GM23338 (cell line): ENCODE measurements around the gene ACVR1C.

ENCODE experiments used
- CREB1 ChIP-seq: fragments of 250-450 bp; sonication (Bioruptor Pico); IDR thresholded peaks from 2 replicates; pipeline ENCODE4 v1.5.0; 2020; ENCODE audit warnings: low read depth, mild to moderate bottlenecking, moderate library complexity
- EZH2 ChIP-seq: fragments of 200-600 bp; sonication (generic); IDR thresholded peaks from one replicate; pipeline ENCODE4 v1.8.0; 2017; ENCODE audit warnings: antibody characterized with exemption, mild to moderate bottlenecking, low read depth; ENCODE audit not compliant: unreplicated experiment
- EZH2phosphoT487 ChIP-seq: fragments of 200-600 bp; sonication (generic); IDR thresholded peaks from one replicate; pipeline ENCODE4 v1.8.1; 2018; ENCODE audit warnings: antibody characterized with exemption; ENCODE audit not compliant: unreplicated experiment
- JUNB ChIP-seq: IDR thresholded peaks from one replicate; pipeline ENCODE4 v1.6.1; 2016; ENCODE audit warnings: antibody characterized with exemption; ENCODE audit not compliant: unreplicated experiment
- NANOG ChIP-seq: IDR thresholded peaks from 2 replicates; pipeline ENCODE4 v1.6.1; 2016; ENCODE audit warnings: antibody characterized with exemption, borderline replicate concordance
- POLR2AphosphoS5 ChIP-seq: IDR thresholded peaks from 2 replicates; pipeline ENCODE4 v1.6.1; 2016; ENCODE audit warnings: antibody characterized with exemption, low read depth
- STAT1 ChIP-seq: IDR thresholded peaks from one replicate; pipeline ENCODE4 v1.6.1; 2016; ENCODE audit warnings: antibody characterized with exemption; ENCODE audit not compliant: unreplicated experiment
- ZNF114 ChIP-seq: fragments of 250-450 bp; sonication (Bioruptor Pico); IDR thresholded peaks from 2 replicates; pipeline ENCODE4 v1.5.0; 2020; ENCODE audit warnings: mild to moderate bottlenecking, moderate library complexity
- ZNF331 ChIP-seq: fragments of 250-450 bp; sonication (Bioruptor Pico); IDR thresholded peaks from 2 replicates; pipeline ENCODE4 v1.5.0; 2020; ENCODE audit warnings: low read depth, mild to moderate bottlenecking, moderate library complexity
- TF ChIP-seq, protein P1 (sequence below), 2 experiments: fragments of 200-600 bp in 1 of 2; sonication (generic) in 1 of 2; conservative IDR thresholded peaks; 2 replicates each; pipeline versions ENCODE4 v1.5.1 to v1.6.1; 2016 to 2017; ENCODE audit warnings: antibody characterized with exemption in 2 of 2, low read depth in 2 of 2, mild to moderate bottlenecking in 2 of 2, moderate library complexity in 1 of 2
- TF ChIP-seq, protein P2 (sequence below): IDR thresholded peaks from one replicate; pipeline ENCODE4 v1.6.1; 2018; ENCODE audit warnings: antibody characterized with exemption; ENCODE audit not compliant: unreplicated experiment
- TF ChIP-seq, protein P3 (sequence below): fragments of 250-450 bp; sonication (Bioruptor Pico); IDR thresholded peaks from 2 replicates; pipeline ENCODE4 v1.5.0; 2020; ENCODE audit warnings: mild to moderate bottlenecking, moderate library complexity
- TF ChIP-seq, protein P4 (sequence below): IDR thresholded peaks from 2 replicates; pipeline ENCODE4 v1.6.1; 2016; ENCODE audit warnings: antibody characterized with exemption

DNA sequence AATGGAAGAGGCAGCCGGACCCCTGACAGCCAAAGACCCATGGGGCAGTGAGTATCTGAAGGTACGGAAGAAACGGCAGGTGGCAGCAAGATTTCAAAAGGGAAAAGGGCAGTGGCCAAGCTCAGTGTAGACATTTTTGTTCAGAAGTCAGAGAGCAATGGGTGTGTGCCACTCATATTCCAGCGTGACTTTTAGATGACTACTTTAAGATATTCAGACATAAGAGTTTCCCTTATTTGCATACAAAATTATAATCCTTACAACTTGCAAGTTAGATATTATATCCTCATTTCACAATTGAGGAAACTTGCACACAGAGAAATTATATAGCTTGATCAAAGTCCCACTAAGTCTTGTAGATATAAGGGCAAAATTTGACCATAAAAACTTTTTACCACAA is 124.0 kb downstream of the ACVR1C start:
- TF ChIP-seq, protein P1, sequence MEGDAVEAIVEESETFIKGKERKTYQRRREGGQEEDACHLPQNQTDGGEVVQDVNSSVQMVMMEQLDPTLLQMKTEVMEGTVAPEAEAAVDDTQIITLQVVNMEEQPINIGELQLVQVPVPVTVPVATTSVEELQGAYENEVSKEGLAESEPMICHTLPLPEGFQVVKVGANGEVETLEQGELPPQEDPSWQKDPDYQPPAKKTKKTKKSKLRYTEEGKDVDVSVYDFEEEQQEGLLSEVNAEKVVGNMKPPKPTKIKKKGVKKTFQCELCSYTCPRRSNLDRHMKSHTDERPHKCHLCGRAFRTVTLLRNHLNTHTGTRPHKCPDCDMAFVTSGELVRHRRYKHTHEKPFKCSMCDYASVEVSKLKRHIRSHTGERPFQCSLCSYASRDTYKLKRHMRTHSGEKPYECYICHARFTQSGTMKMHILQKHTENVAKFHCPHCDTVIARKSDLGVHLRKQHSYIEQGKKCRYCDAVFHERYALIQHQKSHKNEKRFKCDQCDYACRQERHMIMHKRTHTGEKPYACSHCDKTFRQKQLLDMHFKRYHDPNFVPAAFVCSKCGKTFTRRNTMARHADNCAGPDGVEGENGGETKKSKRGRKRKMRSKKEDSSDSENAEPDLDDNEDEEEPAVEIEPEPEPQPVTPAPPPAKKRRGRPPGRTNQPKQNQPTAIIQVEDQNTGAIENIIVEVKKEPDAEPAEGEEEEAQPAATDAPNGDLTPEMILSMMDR (conservative IDR thresholded peaks at IDR 0.05; ENCODE audit: low read depth in 2 of 2): no peak
- no peak for TF ChIP-seq POLR2AphosphoS5
- TF ChIP-seq CREB1 (CRISPR knock-in tag): no peak
- TF ChIP-seq EZH2: no peak
- no peak for TF ChIP-seq ZNF114 (CRISPR knock-in tag)
- TF ChIP-seq, protein P2, sequence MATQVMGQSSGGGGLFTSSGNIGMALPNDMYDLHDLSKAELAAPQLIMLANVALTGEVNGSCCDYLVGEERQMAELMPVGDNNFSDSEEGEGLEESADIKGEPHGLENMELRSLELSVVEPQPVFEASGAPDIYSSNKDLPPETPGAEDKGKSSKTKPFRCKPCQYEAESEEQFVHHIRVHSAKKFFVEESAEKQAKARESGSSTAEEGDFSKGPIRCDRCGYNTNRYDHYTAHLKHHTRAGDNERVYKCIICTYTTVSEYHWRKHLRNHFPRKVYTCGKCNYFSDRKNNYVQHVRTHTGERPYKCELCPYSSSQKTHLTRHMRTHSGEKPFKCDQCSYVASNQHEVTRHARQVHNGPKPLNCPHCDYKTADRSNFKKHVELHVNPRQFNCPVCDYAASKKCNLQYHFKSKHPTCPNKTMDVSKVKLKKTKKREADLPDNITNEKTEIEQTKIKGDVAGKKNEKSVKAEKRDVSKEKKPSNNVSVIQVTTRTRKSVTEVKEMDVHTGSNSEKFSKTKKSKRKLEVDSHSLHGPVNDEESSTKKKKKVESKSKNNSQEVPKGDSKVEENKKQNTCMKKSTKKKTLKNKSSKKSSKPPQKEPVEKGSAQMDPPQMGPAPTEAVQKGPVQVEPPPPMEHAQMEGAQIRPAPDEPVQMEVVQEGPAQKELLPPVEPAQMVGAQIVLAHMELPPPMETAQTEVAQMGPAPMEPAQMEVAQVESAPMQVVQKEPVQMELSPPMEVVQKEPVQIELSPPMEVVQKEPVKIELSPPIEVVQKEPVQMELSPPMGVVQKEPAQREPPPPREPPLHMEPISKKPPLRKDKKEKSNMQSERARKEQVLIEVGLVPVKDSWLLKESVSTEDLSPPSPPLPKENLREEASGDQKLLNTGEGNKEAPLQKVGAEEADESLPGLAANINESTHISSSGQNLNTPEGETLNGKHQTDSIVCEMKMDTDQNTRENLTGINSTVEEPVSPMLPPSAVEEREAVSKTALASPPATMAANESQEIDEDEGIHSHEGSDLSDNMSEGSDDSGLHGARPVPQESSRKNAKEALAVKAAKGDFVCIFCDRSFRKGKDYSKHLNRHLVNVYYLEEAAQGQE: no peak
- no peak for TF ChIP-seq EZH2phosphoT487
- no peak for TF ChIP-seq JUNB
- TF ChIP-seq, protein P3, sequence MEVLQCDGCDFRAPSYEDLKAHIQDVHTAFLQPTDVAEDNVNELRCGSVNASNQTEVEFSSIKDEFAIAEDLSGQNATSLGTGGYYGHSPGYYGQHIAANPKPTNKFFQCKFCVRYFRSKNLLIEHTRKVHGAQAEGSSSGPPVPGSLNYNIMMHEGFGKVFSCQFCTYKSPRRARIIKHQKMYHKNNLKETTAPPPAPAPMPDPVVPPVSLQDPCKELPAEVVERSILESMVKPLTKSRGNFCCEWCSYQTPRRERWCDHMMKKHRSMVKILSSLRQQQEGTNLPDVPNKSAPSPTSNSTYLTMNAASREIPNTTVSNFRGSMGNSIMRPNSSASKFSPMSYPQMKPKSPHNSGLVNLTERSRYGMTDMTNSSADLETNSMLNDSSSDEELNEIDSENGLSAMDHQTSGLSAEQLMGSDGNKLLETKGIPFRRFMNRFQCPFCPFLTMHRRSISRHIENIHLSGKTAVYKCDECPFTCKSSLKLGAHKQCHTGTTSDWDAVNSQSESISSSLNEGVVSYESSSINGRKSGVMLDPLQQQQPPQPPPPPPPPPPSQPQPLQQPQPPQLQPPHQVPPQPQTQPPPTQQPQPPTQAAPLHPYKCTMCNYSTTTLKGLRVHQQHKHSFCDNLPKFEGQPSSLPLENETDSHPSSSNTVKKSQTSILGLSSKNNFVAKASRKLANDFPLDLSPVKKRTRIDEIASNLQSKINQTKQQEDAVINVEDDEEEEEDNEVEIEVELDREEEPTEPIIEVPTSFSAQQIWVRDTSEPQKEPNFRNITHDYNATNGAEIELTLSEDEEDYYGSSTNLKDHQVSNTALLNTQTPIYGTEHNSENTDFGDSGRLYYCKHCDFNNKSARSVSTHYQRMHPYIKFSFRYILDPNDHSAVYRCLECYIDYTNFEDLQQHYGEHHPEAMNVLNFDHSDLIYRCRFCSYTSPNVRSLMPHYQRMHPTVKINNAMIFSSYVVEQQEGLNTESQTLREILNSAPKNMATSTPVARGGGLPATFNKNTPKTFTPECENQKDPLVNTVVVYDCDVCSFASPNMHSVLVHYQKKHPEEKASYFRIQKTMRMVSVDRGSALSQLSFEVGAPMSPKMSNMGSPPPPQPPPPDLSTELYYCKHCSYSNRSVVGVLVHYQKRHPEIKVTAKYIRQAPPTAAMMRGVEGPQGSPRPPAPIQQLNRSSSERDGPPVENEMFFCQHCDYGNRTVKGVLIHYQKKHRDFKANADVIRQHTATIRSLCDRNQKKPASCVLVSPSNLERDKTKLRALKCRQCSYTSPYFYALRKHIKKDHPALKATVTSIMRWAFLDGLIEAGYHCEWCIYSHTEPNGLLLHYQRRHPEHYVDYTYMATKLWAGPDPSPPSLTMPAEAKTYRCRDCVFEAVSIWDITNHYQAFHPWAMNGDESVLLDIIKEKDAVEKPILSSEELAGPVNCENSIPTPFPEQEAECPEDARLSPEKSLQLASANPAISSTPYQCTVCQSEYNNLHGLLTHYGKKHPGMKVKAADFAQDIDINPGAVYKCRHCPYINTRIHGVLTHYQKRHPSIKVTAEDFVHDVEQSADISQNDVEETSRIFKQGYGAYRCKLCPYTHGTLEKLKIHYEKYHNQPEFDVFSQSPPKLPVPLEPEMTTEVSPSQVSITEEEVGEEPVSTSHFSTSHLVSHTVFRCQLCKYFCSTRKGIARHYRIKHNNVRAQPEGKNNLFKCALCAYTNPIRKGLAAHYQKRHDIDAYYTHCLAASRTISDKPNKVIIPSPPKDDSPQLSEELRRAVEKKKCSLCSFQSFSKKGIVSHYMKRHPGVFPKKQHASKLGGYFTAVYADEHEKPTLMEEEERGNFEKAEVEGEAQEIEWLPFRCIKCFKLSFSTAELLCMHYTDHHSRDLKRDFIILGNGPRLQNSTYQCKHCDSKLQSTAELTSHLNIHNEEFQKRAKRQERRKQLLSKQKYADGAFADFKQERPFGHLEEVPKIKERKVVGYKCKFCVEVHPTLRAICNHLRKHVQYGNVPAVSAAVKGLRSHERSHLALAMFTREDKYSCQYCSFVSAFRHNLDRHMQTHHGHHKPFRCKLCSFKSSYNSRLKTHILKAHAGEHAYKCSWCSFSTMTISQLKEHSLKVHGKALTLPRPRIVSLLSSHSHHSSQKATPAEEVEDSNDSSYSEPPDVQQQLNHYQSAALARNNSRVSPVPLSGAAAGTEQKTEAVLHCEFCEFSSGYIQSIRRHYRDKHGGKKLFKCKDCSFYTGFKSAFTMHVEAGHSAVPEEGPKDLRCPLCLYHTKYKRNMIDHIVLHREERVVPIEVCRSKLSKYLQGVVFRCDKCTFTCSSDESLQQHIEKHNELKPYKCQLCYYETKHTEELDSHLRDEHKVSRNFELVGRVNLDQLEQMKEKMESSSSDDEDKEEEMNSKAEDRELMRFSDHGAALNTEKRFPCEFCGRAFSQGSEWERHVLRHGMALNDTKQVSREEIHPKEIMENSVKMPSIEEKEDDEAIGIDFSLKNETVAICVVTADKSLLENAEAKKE: no peak
- TF ChIP-seq STAT1: no peak
- TF ChIP-seq, protein P4, sequence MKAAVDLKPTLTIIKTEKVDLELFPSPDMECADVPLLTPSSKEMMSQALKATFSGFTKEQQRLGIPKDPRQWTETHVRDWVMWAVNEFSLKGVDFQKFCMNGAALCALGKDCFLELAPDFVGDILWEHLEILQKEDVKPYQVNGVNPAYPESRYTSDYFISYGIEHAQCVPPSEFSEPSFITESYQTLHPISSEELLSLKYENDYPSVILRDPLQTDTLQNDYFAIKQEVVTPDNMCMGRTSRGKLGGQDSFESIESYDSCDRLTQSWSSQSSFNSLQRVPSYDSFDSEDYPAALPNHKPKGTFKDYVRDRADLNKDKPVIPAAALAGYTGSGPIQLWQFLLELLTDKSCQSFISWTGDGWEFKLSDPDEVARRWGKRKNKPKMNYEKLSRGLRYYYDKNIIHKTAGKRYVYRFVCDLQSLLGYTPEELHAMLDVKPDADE: no peak
- TF ChIP-seq NANOG: no peak
- TF ChIP-seq ZNF331 (CRISPR knock-in tag): no peak
